ENCODE results near the gene NELFB. TPM values are rescaled to one million over a fixed set of nuclear protein-coding genes. Genes with fewer than 3 reads are reported as not detected.

NELFB gene
- total and polyA plus RNA-seq, 9 of the 15 experiments (the other 6 are each of a cell fraction or from before 2014, with no cell fraction given): 0.24 to 84.0 (median 29.7) TPM

GRCh38 chr9:137286975-137287383 lies 31.9 kb downstream of the NELFB start (continued):
- TF ChIP-seq MAX (CRISPR knock-in tag; IDR thresholded peaks at IDR 0.05): peak; percentile 97
- TF ChIP-seq CTCFL (IDR thresholded peaks at IDR 0.05; ENCODE audit: borderline replicate concordance, insufficient read depth, low read depth, low read length, poor library complexity, severe bottlenecking): peak; percentile 59
- TF ChIP-seq CTBP1 (IDR thresholded peaks at IDR 0.05; ENCODE audit: borderline replicate concordance): peak; percentile 88
- TF ChIP-seq FOXP1 (CRISPR knock-in tag; IDR thresholded peaks at IDR 0.05): no peak
- TF ChIP-seq ZBTB11 (CRISPR knock-in tag; IDR thresholded peaks at IDR 0.05): no peak
- TF ChIP-seq YY1 (IDR thresholded peaks at IDR 0.05; ENCODE audit: borderline replicate concordance in 1 of 3, control insufficient read depth in 1 of 3, extremely low read depth in 1 of 3, insufficient read depth in 3 of 3, insufficient read length in 1 of 3, insufficient replicate concordance in 2 of 3, low read depth in 1 of 3, low read length in 2 of 3): peak in 1 of 3 experiments; percentile 16
- peak in 1 of 2 experiments; percentile 78; a peak in 1 of 4 replicates for TF ChIP-seq SIN3A (IDR thresholded peaks at IDR 0.05; ENCODE audit: borderline replicate concordance in 2 of 2, control insufficient read depth in 1 of 2, low read depth in 2 of 2, low read length in 2 of 2)
- TF ChIP-seq E4F1 (CRISPR knock-in tag; IDR thresholded peaks at IDR 0.05; ENCODE audit: borderline replicate concordance): no peak
- TF ChIP-seq ETS1 (conservative IDR thresholded peaks at IDR 0.05; ENCODE audit: control insufficient read depth, low read depth, low read length): 0 out of 2 replicates have a peak, but pooled peaks have one; percentile 37
- TF ChIP-seq TARDBP (IDR thresholded peaks at IDR 0.05): no peak
- TF ChIP-seq RB1 (IDR thresholded peaks at IDR 0.05; ENCODE audit: low read depth): 0 out of 2 replicates have a peak, but pooled peaks have one; percentile 55
